RWPE1 (cell line): Measurements from ENCODE around the gene LMO7.

ENCODE experiments used
- CTCF ChIA-PET: fragments of 350-600 bp; sonication (Branson Sonifier 250); formaldehyde crosslinking; extraction: SDS; loops from one replicate; lab custom pipeline; 2021; lab: Yijun Ruan, JAX
- POLR2A ChIA-PET: fragments of 400-600 bp; formaldehyde crosslinking; extraction: SDS; loops from one replicate; lab custom pipeline; 2020; ENCODE audit warnings: antibody characterized with exemption; ENCODE audit not compliant: low non-redundant PET; lab: Yijun Ruan, JAX
- DNase-seq: peaks from one replicate; pipeline ENCODE4 v3.0.0; 2012; ENCODE audit warnings: low spot score
- H3K27ac ChIP-seq: fragments of 450-650 bp; 2 replicates; pipeline ENCODE4 v1.5.1; 2017
- TF ChIP-seq, protein P1 (sequence below): fragments of 450-650 bp; conservative IDR thresholded peaks from 2 replicates; pipeline ENCODE4 v1.5.1; 2017; ENCODE audit warnings: low read depth, mild to moderate bottlenecking

LMO7 gene

DNA sequence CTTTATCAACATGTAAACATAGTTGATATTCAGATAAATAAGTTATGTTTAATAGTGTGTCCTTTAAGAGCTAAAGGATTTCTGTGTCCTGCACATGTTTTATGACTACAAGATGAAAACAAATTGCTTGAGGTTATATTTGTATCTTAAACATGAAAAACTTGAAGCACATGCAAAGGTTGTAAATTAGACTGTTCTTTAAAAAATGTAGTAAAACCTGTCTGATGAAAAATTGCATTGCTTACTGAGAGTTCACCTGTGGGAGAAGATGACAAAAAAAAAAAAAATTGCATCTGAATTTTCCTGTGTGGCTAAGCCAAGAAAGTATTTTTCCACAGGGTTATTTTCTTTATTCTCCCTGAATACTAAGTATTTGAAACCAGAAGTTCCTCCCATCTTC lies 25.7 kb upstream of the LMO7 start:
- no peak for DNase-seq
- ChIA-PET POLR2A (no interaction called here), CTCF (no interaction called here)
- TF ChIP-seq, protein P1, sequence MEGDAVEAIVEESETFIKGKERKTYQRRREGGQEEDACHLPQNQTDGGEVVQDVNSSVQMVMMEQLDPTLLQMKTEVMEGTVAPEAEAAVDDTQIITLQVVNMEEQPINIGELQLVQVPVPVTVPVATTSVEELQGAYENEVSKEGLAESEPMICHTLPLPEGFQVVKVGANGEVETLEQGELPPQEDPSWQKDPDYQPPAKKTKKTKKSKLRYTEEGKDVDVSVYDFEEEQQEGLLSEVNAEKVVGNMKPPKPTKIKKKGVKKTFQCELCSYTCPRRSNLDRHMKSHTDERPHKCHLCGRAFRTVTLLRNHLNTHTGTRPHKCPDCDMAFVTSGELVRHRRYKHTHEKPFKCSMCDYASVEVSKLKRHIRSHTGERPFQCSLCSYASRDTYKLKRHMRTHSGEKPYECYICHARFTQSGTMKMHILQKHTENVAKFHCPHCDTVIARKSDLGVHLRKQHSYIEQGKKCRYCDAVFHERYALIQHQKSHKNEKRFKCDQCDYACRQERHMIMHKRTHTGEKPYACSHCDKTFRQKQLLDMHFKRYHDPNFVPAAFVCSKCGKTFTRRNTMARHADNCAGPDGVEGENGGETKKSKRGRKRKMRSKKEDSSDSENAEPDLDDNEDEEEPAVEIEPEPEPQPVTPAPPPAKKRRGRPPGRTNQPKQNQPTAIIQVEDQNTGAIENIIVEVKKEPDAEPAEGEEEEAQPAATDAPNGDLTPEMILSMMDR, result no peak
- no peak overlapping the region for H3K27ac ChIP-seq

DNA sequence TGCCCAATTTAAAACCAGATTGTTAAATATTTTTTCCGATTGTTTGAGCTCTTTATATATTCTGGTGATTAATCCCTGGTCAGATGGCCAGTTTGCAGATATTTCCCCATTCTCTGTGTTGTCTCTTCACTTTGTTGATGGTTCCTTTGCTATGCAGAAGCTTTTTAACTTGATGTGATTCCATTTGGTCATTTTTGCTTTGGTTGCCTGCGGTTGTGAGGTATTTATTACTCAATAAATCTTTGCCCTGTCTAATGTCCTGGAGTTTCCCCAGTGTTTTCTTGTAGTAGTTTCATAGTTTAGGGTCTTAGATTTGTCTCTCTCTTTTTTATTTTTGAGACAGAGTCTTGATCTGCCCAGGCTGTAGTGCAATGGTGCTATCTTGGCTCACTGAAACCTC lies 23.8 kb upstream of the LMO7 start:
- no peak for DNase-seq
- no peak overlapping the region for H3K27ac ChIP-seq
- POLR2A ChIA-PET, result no interaction called here
- TF ChIP-seq, protein P1, result no peak
- CTCF ChIA-PET, result no interaction called here

DNA sequence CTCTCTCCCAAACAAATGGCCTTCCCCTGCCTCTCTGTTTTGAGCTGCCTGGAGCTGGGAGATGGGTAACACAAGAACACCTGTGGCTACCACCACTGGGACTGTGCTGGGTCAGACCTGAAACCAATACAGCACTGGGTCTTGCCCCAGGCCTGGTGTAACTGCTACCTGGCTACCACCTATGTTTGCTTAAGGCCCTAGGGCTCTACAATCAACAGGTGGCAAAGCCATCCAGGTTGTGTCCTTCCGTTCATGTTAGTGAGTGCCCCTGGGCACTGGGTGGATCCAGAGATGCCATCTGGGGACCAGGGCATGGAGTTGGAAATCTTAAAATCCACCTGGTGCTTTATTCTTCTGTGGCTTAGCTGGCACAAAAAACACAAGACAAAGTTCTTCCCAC lies 18.9 kb upstream of the LMO7 start:
- TF ChIP-seq, protein P1, result no peak
- ChIA-PET POLR2A (no interaction called here), CTCF (no interaction called here)
- no peak for DNase-seq
- no peak overlapping the region for H3K27ac ChIP-seq

DNA sequence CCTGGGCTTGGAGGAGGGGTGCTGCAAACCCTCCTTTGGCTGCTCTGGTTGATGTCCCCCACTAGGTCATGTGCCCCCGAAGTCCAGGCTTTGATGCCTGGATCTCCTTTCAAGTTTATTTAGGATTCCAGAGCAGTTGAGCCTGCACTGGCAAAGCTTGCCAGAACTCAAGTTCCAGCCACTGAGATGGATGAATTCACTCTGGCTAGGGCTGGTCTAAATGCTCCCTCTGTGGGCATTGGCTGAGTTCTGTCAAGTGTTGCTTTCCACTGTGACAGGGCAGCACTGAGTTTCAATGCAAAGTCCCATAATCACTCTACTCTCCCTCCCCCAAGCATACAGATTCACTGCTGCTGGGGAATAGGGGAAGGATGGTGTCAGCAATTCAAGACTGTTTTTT lies 17.8 kb upstream of the LMO7 start:
- TF ChIP-seq, protein P1, result no peak
- no peak for DNase-seq
- no peak overlapping the region for H3K27ac ChIP-seq
- POLR2A ChIA-PET, result no interaction called here
- CTCF ChIA-PET, result no interaction called here

DNA sequence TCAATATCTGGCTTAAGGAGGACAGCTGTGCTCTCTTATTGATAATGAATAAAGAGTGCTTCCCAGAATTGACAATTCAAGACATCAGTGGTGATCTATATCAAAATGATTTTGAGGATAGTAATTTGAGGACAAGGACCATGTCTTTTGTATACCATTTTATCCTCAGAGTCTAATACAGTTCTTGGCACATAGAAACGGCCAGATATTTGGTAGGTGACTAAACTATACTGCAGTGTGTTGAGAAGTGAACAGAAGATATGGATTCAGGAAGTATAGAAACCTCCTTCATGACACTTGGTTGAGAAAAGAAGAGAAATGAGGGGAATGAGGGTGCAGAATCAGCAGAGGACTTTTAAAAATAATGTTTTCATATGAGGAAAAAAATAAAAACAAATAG lies 16.1 kb upstream of the LMO7 start:
- TF ChIP-seq, protein P1, result no peak
- H3K27ac ChIP-seq, result no peak overlapping the region
- ChIA-PET POLR2A (no interaction called here), CTCF (no interaction called here)
- no peak for DNase-seq

DNA sequence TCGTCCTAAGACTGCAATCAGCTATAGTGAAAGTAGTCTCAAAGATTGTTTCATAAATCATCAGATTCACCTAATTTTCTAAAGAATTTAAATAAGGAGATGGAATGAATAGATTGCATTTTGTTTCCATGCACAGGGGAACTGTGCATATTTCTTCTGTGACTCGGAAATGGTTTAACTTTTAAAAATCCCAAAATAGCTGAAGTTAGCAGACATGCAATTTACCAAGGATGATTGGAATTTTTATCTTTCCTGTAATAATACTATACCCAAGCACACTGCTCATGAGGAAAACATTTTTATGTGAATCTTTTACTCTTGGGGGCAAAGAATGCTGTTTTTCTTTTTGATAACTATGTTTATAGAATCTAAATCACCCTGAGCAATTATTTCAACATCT lies 15.0 kb upstream of the LMO7 start:
- ChIA-PET CTCF (interaction anchor here (0.6 to 0.7 kb wide), 2 partner anchors 73 to 1359 kb away, joined by 3 read pairs; no protein-coding TSS in a partner anchor), POLR2A (no interaction called here)
- no peak for DNase-seq
- TF ChIP-seq, protein P1, result no peak
- no peak overlapping the region for H3K27ac ChIP-seq

DNA sequence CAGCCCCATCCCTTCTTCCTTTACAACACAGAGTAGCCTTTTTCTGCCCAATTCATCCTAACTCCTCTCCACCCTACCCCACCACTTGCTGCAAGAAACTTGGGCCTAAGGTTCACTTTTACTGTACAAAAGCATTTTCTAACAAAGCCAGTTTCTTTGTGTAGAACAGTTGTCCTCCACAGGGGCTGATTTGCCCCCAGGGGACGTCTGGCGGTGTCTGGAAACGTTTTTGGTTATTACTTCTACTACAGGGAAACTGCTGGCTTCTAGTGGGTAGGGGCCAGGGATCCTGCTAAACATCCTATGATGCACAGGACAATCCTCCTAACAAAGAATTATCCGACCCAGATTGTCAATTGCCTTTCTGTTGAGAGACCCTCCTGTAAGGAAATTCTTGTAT lies 7.3 kb upstream of the LMO7 start:
- TF ChIP-seq, protein P1, result no peak
- DNase-seq, result no peak
- POLR2A ChIA-PET, result no interaction called here
- CTCF ChIA-PET, result no interaction called here
- no peak overlapping the region for H3K27ac ChIP-seq
